HepG2 (cell line): ENCODE data around the gene ZNF844. TPM values are rescaled to one million over a fixed set of nuclear protein-coding genes. Genes with fewer than 3 reads are reported as not detected.

ENCODE experiments used
- ELF4 ChIP-seq: sonication (generic); formaldehyde crosslinking; IDR thresholded peaks from 2 replicates; pipeline ENCODE4 v1.5.0; 2020; ENCODE audit warnings: missing genetic modification reagents, mild to moderate bottlenecking, moderate library complexity, borderline replicate concordance
- GABPA ChIP-seq, 2 experiments: IDR thresholded peaks; 2 replicates each; pipeline ENCODE4 v1.6.1; 2011 to 2016; ENCODE audit warnings: low read depth in 2 of 2, low read length in 1 of 2, missing biosample characterization in 1 of 2, missing genetic modification characterization in 1 of 2
- GLI4 ChIP-seq: sonication (generic); formaldehyde crosslinking; IDR thresholded peaks from 2 replicates; pipeline ENCODE4 v1.5.1; 2020; ENCODE audit warnings: missing genetic modification reagents, mild to moderate bottlenecking, moderate library complexity, borderline replicate concordance
- HDAC1 ChIP-seq: sonication (generic); formaldehyde crosslinking; IDR thresholded peaks from 2 replicates; pipeline ENCODE4 v1.5.1; 2020; ENCODE audit warnings: mild to moderate bottlenecking, missing genetic modification reagents
- HNRNPLL ChIP-seq: fragments of 200-400 bp; formaldehyde crosslinking; IDR thresholded peaks from 2 replicates; pipeline ENCODE4 v1.6.1; 2017; ENCODE audit warnings: mild to moderate bottlenecking, low read depth, low read length; ENCODE audit not compliant: poor library complexity, severe bottlenecking
- HOXA5 ChIP-seq: sonication (generic); formaldehyde crosslinking; IDR thresholded peaks from 2 replicates; pipeline ENCODE4 v1.4.0; 2020; ENCODE audit warnings: missing genetic modification reagents
- MAFK ChIP-seq, 2 experiments: IDR thresholded peaks in 1 of 2; conservative IDR thresholded peaks in 1 of 2; 2 replicates each; pipeline ENCODE4 v1.6.1; 2011; ENCODE audit warnings: improper control_type of control experiment in 2 of 2, low read length in 2 of 2
- NFYB ChIP-seq: sonication (generic); formaldehyde crosslinking; IDR thresholded peaks from 2 replicates; pipeline ENCODE4 v1.4.0; 2020; ENCODE audit warnings: missing genetic modification reagents
- NFYC ChIP-seq: IDR thresholded peaks from 2 replicates; pipeline ENCODE4 v1.6.1; 2016; ENCODE audit warnings: missing genetic modification reagents, missing compliant biosample characterization
- POLR2AphosphoS5 ChIP-seq: IDR thresholded peaks from 2 replicates; pipeline ENCODE4 v1.6.1; 2012; ENCODE audit warnings: low read depth, low read length
- RBM39 ChIP-seq: fragments of 200-400 bp; formaldehyde crosslinking; IDR thresholded peaks from one replicate; pipeline ENCODE4 v1.6.1; 2018; ENCODE audit warnings: antibody characterized with exemption, mild to moderate bottlenecking, low read depth, low read length; ENCODE audit not compliant: poor library complexity, severe bottlenecking
- SALL2 ChIP-seq: sonication (generic); formaldehyde crosslinking; IDR thresholded peaks from 2 replicates; pipeline ENCODE4 v1.8.1; 2023; ENCODE audit warnings: mild to moderate bottlenecking, missing genetic modification reagents, inconsistent platforms
- SP2 ChIP-seq: sonication (generic); formaldehyde crosslinking; IDR thresholded peaks from 2 replicates; pipeline ENCODE4 v1.5.1; 2020; ENCODE audit warnings: mild to moderate bottlenecking, missing genetic modification reagents
- TMF1 ChIP-seq: sonication (generic); formaldehyde crosslinking; IDR thresholded peaks from 2 replicates; pipeline ENCODE4 v1.8.1; 2022; ENCODE audit warnings: low read depth, missing genetic modification reagents
- ZBTB34 ChIP-seq: sonication (generic); formaldehyde crosslinking; IDR thresholded peaks from 2 replicates; pipeline ENCODE4 v1.8.0; 2022; ENCODE audit warnings: mild to moderate bottlenecking, missing genetic modification reagents
- ZFY ChIP-seq: sonication (generic); formaldehyde crosslinking; IDR thresholded peaks from 2 replicates; pipeline ENCODE4 v1.4.0; 2020; ENCODE audit warnings: missing genetic modification reagents
- ZNF10 ChIP-seq: sonication (generic); formaldehyde crosslinking; IDR thresholded peaks from 2 replicates; pipeline ENCODE4 v1.4.0; 2020; ENCODE audit warnings: mild to moderate bottlenecking, low read depth, missing genetic modification reagents, borderline replicate concordance
- polyA plus RNA-seq, 8 experiments: library from polyadenylated mRNA; depleted of rRNA in 3 of 8; stranded (reverse) in 7 of 8; unstranded in 1 of 8; fragments of >200 nt; fragmentation: Illumina TruSeq in 4 of 8; extraction: Trizol in 4 of 8; gene quantifications; 2 replicates each; pipeline versions ENCODE4 v1.2.1 to v1.2.3, GENCODE V29; 2011 to 2016; ENCODE audit warnings: low read depth in 4 of 8, missing spikeins in 1 of 8, mixed read lengths in 1 of 8; ENCODE audit not compliant: insufficient read depth in 1 of 8
- total RNA-seq, 5 experiments: library from RNA; depleted of rRNA; stranded (reverse); fragments of >200 nt; fragmentation: Illumina TruSeq; extraction: Trizol; gene quantifications; 2 replicates each; pipeline ENCODE4 v1.2.3, GENCODE V29; 2016; ENCODE audit warnings: low read depth in 1 of 5
- TF ChIP-seq, protein P1 (sequence below), 2 experiments: IDR thresholded peaks; 2 replicates each; pipeline ENCODE4 v1.6.1; 2011 to 2012; ENCODE audit warnings: low read length in 2 of 2, borderline replicate concordance in 1 of 2, low read depth in 1 of 2, mild to moderate bottlenecking in 1 of 2, moderate library complexity in 1 of 2
- TF ChIP-seq, protein P2 (sequence below): sonication (generic); formaldehyde crosslinking; IDR thresholded peaks from 2 replicates; pipeline ENCODE4 v1.5.0; 2020; ENCODE audit warnings: mild to moderate bottlenecking, missing genetic modification reagents, borderline replicate concordance

ZNF844 gene
- total and polyA plus RNA-seq, 2 of the 13 experiments (the other 11 are each of a cell fraction or from before 2014, with no cell fraction given), result 1.0 to 3.2 TPM

GRCh38 chr19:12092065-12092867, 27.7 kb downstream of the ZNF844 start (continued):
- TF ChIP-seq, protein P1, sequence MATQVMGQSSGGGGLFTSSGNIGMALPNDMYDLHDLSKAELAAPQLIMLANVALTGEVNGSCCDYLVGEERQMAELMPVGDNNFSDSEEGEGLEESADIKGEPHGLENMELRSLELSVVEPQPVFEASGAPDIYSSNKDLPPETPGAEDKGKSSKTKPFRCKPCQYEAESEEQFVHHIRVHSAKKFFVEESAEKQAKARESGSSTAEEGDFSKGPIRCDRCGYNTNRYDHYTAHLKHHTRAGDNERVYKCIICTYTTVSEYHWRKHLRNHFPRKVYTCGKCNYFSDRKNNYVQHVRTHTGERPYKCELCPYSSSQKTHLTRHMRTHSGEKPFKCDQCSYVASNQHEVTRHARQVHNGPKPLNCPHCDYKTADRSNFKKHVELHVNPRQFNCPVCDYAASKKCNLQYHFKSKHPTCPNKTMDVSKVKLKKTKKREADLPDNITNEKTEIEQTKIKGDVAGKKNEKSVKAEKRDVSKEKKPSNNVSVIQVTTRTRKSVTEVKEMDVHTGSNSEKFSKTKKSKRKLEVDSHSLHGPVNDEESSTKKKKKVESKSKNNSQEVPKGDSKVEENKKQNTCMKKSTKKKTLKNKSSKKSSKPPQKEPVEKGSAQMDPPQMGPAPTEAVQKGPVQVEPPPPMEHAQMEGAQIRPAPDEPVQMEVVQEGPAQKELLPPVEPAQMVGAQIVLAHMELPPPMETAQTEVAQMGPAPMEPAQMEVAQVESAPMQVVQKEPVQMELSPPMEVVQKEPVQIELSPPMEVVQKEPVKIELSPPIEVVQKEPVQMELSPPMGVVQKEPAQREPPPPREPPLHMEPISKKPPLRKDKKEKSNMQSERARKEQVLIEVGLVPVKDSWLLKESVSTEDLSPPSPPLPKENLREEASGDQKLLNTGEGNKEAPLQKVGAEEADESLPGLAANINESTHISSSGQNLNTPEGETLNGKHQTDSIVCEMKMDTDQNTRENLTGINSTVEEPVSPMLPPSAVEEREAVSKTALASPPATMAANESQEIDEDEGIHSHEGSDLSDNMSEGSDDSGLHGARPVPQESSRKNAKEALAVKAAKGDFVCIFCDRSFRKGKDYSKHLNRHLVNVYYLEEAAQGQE (IDR thresholded peaks at IDR 0.05; ENCODE audit: borderline replicate concordance in 1 of 2, low read depth in 1 of 2, low read length in 2 of 2), result 0 out of 4 replicates have a peak, but pooled peaks of 1 of the 2 experiments have one; percentile 18
- TF ChIP-seq SP2 (CRISPR knock-in tag) (peak; percentile 61), SALL2 (CRISPR knock-in tag) (no peak), POLR2AphosphoS5 (peak; percentile 74), ZNF10 (CRISPR knock-in tag) (no peak), ZBTB34 (CRISPR knock-in tag) (no peak), GLI4 (CRISPR knock-in tag) (no peak), HOXA5 (0 out of 2 replicates have a peak, but pooled peaks have one; percentile 21), GABPA (IDR thresholded peaks at IDR 0.05; ENCODE audit: low read depth, low read length) (0 out of 2 replicates have a peak, but pooled peaks have one; percentile 30), GABPA (CRISPR knock-in tag; IDR thresholded peaks at IDR 0.05; ENCODE audit: low read depth) (peak; percentile 73), HDAC1 (no peak), RBM39 (no peak), ZFY (CRISPR knock-in tag) (peak; percentile 50; the same call in 1 of the 2 replicates), HNRNPLL (peak; percentile 9), NFYB (CRISPR knock-in tag) (peak; percentile 86), NFYC (CRISPR knock-in tag) (peak; percentile 76), ELF4 (CRISPR knock-in tag) (0 out of 2 replicates have a peak, but pooled peaks have one; percentile 41), MAFK (conservative IDR thresholded peaks at IDR 0.05 in 1 of 2, IDR thresholded peaks at IDR 0.05 in 1 of 2; ENCODE audit: low read length in 2 of 2) (no peak), TMF1 (no peak)
- TF ChIP-seq, protein P2, sequence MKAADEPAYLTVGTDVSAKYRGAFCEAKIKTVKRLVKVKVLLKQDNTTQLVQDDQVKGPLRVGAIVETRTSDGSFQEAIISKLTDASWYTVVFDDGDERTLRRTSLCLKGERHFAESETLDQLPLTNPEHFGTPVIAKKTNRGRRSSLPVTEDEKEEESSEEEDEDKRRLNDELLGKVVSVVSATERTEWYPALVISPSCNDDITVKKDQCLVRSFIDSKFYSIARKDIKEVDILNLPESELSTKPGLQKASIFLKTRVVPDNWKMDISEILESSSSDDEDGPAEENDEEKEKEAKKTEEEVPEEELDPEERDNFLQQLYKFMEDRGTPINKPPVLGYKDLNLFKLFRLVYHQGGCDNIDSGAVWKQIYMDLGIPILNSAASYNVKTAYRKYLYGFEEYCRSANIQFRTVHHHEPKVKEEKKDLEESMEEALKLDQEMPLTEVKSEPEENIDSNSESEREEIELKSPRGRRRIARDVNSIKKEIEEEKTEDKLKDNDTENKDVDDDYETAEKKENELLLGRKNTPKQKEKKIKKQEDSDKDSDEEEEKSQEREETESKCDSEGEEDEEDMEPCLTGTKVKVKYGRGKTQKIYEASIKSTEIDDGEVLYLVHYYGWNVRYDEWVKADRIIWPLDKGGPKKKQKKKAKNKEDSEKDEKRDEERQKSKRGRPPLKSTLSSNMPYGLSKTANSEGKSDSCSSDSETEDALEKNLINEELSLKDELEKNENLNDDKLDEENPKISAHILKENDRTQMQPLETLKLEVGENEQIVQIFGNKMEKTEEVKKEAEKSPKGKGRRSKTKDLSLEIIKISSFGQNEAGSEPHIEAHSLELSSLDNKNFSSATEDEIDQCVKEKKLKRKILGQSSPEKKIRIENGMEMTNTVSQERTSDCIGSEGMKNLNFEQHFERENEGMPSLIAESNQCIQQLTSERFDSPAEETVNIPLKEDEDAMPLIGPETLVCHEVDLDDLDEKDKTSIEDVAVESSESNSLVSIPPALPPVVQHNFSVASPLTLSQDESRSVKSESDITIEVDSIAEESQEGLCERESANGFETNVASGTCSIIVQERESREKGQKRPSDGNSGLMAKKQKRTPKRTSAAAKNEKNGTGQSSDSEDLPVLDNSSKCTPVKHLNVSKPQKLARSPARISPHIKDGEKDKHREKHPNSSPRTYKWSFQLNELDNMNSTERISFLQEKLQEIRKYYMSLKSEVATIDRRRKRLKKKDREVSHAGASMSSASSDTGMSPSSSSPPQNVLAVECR (CRISPR knock-in tag), result peak; percentile 24; the same call in 1 of the 2 replicates
